ENCODE data around the gene EHMT1. TPM values are rescaled to one million over a fixed set of nuclear protein-coding genes. Genes with fewer than 3 reads are reported as not detected.
A peak's percentile ranks its signal among the peaks of the same experiment; 100 is the strongest.

EHMT1 gene
- total RNA-seq, 1 experiment from 2014 or later, result 63.9 TPM

DNA sequence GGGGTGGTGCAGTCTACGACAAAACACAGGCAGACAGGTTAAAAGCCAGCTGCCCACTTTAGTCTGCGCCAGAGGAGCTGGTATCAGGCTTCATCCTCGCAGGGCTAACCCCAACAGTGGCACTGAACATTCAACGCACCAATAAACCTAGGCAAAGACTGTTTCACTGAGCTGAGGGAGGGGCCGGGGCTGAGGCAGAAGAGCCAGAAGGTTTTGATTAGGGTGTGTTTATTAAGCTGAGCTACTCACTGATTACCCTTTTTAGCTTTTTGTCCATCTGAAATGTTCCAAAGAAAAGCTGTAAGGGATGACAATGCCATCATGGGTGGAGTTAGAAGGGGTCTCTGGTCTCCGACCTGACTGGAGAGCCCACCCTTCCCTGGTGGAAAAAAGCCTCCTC lies 29.9 kb upstream of the EHMT1 start:
- Histone ChIP-seq H3K27ac (ENCODE audit: low read length) (no peak overlapping the region), H3K4me3 (ENCODE audit: low read depth in 2 of 2, low read length in 2 of 2) (peak overlapping the region; percentile 57 to 63), H3K36me3 (ENCODE audit: control insufficient read depth, insufficient read depth, low read length) (no peaks in the 10 kb centered on the region; the same call in 1 of the 2 replicates), H3K4me1 (ENCODE audit: control insufficient read depth, insufficient read depth, low read length) (peaks cover 3% of the 10 kb centered on the region; the same call in 1 of the 2 replicates), H3K27me3 (ENCODE audit: control insufficient read depth, insufficient read depth, low read length) (no peaks in the 10 kb centered on the region), H3K9me3 (ENCODE audit: control insufficient read depth, insufficient read depth, low read depth, low read length) (no peaks in the 10 kb centered on the region)
- intact Hi-C loops (cut with micrococcal nuclease; ENCODE audit: unreplicated experiment), result no loop called here
- no peak for ATAC-seq
- ChIA-PET CTCF (interaction anchor here (0.6 kb wide), 1 partner anchor 10 kb away, joined by 6 read pairs; no protein-coding TSS in a partner anchor), POLR2A (no interaction called here)
- DNase-seq (ENCODE audit: low read depth, low spot score), result no peak
- in situ Hi-C loops (cut with HindIII; ENCODE audit: low pct_unique_long_range_greater_than_20kb, low sequenced_read_pairs), result no loop called here
- TF ChIP-seq TCF7L2 (IDR thresholded peaks at IDR 0.05; ENCODE audit: low read depth, low read length), result no peak
- no peak for TF ChIP-seq POLR2AphosphoS5 (IDR thresholded peaks at IDR 0.05; ENCODE audit: low read depth, low read length)
- no peak for TF ChIP-seq SIN3A (IDR thresholded peaks at IDR 0.05; ENCODE audit: borderline replicate concordance, insufficient read depth, low read depth, low read length)
- no peak for TF ChIP-seq CTCF (IDR thresholded peaks at IDR 0.05)
- TF ChIP-seq REST (IDR thresholded peaks at IDR 0.05; ENCODE audit: insufficient read depth in 1 of 2, low read depth in 2 of 2, low read length in 1 of 2), result no peak
- BruUV-seq (replicated peaks), result no TSS peak

DNA sequence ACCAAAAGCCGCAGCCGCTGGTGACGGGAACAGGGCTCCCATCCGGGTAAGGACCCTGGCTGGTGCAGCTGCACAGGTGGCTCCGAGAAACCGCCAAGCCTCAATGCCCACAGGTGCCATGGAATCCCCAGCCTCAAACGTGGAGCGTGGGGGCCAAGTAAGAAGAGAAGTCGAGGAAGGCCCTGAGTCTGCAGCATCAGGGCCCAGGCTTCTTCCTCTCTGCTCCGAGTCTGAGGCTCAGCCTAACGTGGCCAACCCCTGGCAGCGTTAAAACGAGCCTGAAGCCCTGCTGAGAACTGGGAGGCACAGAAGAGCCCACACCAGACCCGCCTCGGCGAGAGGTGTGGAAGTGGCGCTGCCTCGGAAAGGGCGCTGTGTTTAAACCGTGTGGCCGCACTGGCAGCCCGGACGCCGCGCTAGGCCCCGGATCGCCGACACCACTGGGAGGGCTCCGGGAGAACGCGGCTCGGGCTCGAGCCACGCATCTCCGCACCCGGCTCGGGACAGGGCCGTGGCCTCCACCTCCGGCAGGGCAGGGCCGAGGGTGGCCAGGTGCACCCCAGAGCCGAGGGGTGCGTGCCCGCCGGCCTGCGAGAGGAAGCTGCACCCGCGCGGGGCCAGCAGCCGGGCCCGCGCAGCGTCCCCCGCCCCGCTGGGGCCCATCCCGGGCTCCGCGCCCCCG lies 29.2 kb upstream of the EHMT1 start:
- H3K4me3 ChIP-seq (ENCODE audit: low read depth in 2 of 2, low read length in 2 of 2), result peak overlapping the region; percentile 57 to 63
- no peaks in the 10 kb centered on the region for H3K9me3 ChIP-seq (ENCODE audit: control insufficient read depth, insufficient read depth, low read depth, low read length)
- ATAC-seq (peak; percentile 27), DNase-seq (ENCODE audit: low read depth, low spot score) (no peak)
- intact Hi-C loops (cut with micrococcal nuclease; ENCODE audit: unreplicated experiment), result no loop called here
- H3K27me3 ChIP-seq (ENCODE audit: control insufficient read depth, insufficient read depth, low read length), result no peaks in the 10 kb centered on the region
- CTCF ChIA-PET, result no interaction called here
- in situ Hi-C loops (cut with HindIII; ENCODE audit: low pct_unique_long_range_greater_than_20kb, low sequenced_read_pairs), result no loop called here
- BruUV-seq (replicated peaks), result no TSS peak
- H3K36me3 ChIP-seq (ENCODE audit: control insufficient read depth, insufficient read depth, low read length), result no peaks in the 10 kb centered on the region; the same call in 1 of the 2 replicates
- H3K27ac ChIP-seq (ENCODE audit: low read length), result 0 out of 2 replicates have a peak overlapping the region, but pooled peaks have one; percentile 54
- TF ChIP-seq POLR2AphosphoS5 (IDR thresholded peaks at IDR 0.05; ENCODE audit: low read depth, low read length) (no peak), TCF7L2 (IDR thresholded peaks at IDR 0.05; ENCODE audit: low read depth, low read length) (no peak), CTCF (IDR thresholded peaks at IDR 0.05) (no peak), REST (IDR thresholded peaks at IDR 0.05; ENCODE audit: insufficient read depth in 1 of 2, low read depth in 2 of 2, low read length in 1 of 2) (no peak), SIN3A (IDR thresholded peaks at IDR 0.05; ENCODE audit: borderline replicate concordance, insufficient read depth, low read depth, low read length) (no peak)
- H3K4me1 ChIP-seq (ENCODE audit: control insufficient read depth, insufficient read depth, low read length), result peaks cover 3% of the 10 kb centered on the region; the same call in 1 of the 2 replicates
- POLR2A ChIA-PET, result no interaction called here

All from Panc1 (cell line).